ENCODE results near the gene ITLN1.

Gene ITLN1

DNA sequence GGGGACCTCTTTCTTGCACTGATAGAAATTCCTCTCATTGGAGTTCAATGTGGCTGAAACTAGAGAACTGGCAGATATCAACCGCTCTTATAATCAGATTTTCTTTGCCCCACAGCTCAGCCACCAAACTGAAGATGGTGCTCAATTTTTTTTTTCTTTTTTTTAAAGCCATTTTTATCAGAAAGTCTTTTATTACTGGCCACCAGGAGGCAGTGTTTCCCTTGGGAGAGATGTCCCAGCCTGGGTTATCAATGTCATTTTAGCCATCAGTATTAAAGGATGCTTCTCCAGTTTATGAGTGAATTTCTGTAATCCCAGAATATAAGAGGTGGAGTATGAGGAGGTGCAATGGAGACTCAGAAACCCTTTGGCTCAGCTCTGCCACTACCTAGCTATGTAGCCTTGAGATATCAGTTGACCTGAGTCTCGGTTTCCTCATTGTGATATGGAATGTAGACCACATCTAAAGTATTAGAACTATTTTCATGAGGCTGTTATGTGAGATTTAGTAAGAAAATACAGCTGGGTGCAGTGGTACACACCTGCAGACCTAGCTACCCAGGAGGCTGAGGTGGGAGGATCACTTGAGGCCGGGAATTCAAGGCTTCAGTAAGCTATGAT is 49.9 kb downstream of the ITLN1 start:
- Histone ChIP-seq H3K36me3 (ENCODE audit: low read depth) (no peaks in the 10 kb centered on the region), H3K4me3 (ENCODE audit: severe bottlenecking) (no peak overlapping the region), H3K27ac (ENCODE audit: poor library complexity, severe bottlenecking) (no peak overlapping the region), H3K9me3 (ENCODE audit: severe bottlenecking) (no peaks in the 10 kb centered on the region), H3K4me1 (ENCODE audit: insufficient read depth, poor library complexity, severe bottlenecking) (no peaks in the 10 kb centered on the region), H3K27me3 (ENCODE audit: insufficient read depth, poor library complexity, severe bottlenecking) (no peaks in the 10 kb centered on the region)
- ATAC-seq (ENCODE audit: low read depth) (no peak), DNase-seq (ENCODE audit: low spot score) (no peak)
- TF ChIP-seq, protein P1, sequence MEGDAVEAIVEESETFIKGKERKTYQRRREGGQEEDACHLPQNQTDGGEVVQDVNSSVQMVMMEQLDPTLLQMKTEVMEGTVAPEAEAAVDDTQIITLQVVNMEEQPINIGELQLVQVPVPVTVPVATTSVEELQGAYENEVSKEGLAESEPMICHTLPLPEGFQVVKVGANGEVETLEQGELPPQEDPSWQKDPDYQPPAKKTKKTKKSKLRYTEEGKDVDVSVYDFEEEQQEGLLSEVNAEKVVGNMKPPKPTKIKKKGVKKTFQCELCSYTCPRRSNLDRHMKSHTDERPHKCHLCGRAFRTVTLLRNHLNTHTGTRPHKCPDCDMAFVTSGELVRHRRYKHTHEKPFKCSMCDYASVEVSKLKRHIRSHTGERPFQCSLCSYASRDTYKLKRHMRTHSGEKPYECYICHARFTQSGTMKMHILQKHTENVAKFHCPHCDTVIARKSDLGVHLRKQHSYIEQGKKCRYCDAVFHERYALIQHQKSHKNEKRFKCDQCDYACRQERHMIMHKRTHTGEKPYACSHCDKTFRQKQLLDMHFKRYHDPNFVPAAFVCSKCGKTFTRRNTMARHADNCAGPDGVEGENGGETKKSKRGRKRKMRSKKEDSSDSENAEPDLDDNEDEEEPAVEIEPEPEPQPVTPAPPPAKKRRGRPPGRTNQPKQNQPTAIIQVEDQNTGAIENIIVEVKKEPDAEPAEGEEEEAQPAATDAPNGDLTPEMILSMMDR (IDR thresholded peaks at IDR 0.05; ENCODE audit: poor library complexity, severe bottlenecking) = peak; percentile 81

DNA sequence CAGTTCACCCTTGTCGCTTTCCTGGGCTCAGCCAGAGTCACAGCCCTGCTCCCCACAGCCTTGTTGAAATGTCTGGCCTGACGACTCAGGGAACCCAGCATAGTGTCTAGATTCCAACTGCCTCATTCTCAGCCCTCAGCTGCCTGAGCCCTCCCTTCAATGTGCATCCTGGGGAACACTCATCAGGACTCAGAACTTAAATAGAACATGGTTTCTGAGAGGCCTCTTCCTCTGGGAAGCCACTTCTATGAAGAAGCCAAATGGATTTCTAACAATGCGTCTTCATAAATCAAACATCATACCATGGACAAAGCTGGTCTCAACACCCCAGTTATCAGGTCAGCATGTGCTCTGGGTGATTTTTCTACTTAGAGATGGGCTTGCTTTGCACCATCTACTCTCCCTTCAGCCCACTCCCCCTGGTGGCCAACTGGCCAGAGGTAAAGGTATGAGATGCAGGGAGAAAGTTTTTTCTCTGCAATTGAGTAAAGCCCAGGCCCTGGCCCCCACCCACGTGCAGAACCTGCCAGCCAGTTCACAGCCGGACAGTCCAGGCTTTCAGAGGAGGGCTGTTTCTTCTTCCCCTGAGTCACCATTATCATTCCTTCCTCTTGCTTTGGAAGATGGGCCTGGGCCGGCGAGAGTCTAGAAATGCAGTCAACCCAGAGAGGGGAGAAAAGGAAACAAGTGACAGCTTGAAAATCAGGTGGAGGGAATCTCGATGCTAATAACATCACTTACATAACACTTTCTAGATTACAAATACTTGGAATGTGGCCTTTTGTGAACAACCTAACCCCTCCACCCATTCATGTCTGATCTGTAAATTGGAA is 54.4 kb downstream of the ITLN1 start:
- Histone ChIP-seq H3K9me3 (ENCODE audit: severe bottlenecking) (no peaks in the 10 kb centered on the region), H3K27me3 (ENCODE audit: insufficient read depth, poor library complexity, severe bottlenecking) (no peaks in the 10 kb centered on the region), H3K36me3 (ENCODE audit: low read depth) (no peaks in the 10 kb centered on the region), H3K27ac (ENCODE audit: poor library complexity, severe bottlenecking) (no peak overlapping the region), H3K4me3 (ENCODE audit: severe bottlenecking) (no peak overlapping the region), H3K4me1 (ENCODE audit: insufficient read depth, poor library complexity, severe bottlenecking) (peaks cover 12% of the 10 kb centered on the region)
- ATAC-seq (ENCODE audit: low read depth) (peak; percentile 84), DNase-seq (ENCODE audit: low spot score) (no peak)
- TF ChIP-seq, protein P1 (IDR thresholded peaks at IDR 0.05; ENCODE audit: poor library complexity, severe bottlenecking) = peak; percentile 78

DNA sequence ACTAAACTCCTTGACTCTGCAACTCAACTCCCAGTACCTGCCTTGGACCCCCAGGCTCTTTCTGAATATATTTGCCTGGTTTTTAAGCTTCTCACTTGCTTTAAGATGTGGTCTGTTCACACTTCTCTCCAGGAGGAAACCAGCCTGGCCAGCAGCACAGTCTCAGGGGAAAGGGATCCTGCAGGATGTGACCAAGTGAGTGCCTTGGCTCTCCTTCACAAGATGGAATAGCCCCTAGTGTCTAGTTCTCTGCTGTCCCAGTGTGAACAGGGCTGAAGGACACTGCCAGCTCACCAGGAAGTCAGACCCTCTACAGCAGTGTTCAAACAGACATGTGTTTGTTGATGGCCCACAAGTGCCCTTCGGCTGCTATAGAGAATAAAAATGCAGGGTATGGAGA is 55.2 kb downstream of the ITLN1 start:
- H3K27me3 ChIP-seq (ENCODE audit: insufficient read depth, poor library complexity, severe bottlenecking) = no peaks in the 10 kb centered on the region
- H3K4me1 ChIP-seq (ENCODE audit: insufficient read depth, poor library complexity, severe bottlenecking) = peaks cover 12% of the 10 kb centered on the region
- no peak for ATAC-seq (ENCODE audit: low read depth)
- TF ChIP-seq, protein P1 (IDR thresholded peaks at IDR 0.05; ENCODE audit: poor library complexity, severe bottlenecking) = no peak
- no peaks in the 10 kb centered on the region for H3K9me3 ChIP-seq (ENCODE audit: severe bottlenecking)
- no peak overlapping the region for H3K27ac ChIP-seq (ENCODE audit: poor library complexity, severe bottlenecking)
- no peak overlapping the region for H3K4me3 ChIP-seq (ENCODE audit: severe bottlenecking)
- H3K36me3 ChIP-seq (ENCODE audit: low read depth) = no peaks in the 10 kb centered on the region
- no peak for DNase-seq (ENCODE audit: low spot score)

DNA sequence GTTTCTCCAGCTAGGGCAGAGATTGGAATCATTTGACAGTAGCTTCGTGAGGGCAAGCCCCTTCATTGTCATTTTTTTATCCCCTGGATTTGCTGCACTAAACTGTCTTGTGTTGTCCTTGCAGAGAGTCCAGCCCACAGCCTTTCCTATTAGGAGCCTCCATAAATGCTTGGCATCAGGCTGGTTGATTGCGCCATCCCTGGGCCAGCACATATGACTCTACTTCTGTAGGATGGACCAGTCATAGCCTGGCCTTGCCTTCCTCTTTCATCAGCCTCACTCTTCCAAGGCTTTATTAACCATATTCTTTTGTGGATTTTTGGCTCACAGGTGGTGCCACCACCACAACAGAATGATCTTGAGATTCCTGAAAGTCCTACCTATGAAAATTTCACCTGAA is 57.6 kb downstream of the ITLN1 start:
- ATAC-seq (ENCODE audit: low read depth) = no peak
- TF ChIP-seq, protein P1 (IDR thresholded peaks at IDR 0.05; ENCODE audit: poor library complexity, severe bottlenecking) = no peak
- no peak overlapping the region for H3K27ac ChIP-seq (ENCODE audit: poor library complexity, severe bottlenecking)
- no peaks in the 10 kb centered on the region for H3K9me3 ChIP-seq (ENCODE audit: severe bottlenecking)
- no peaks in the 10 kb centered on the region for H3K27me3 ChIP-seq (ENCODE audit: insufficient read depth, poor library complexity, severe bottlenecking)
- peaks cover 12% of the 10 kb centered on the region for H3K4me1 ChIP-seq (ENCODE audit: insufficient read depth, poor library complexity, severe bottlenecking)
- H3K4me3 ChIP-seq (ENCODE audit: severe bottlenecking) = no peak overlapping the region
- no peaks in the 10 kb centered on the region for H3K36me3 ChIP-seq (ENCODE audit: low read depth)
- no peak for DNase-seq (ENCODE audit: low spot score)

DNA sequence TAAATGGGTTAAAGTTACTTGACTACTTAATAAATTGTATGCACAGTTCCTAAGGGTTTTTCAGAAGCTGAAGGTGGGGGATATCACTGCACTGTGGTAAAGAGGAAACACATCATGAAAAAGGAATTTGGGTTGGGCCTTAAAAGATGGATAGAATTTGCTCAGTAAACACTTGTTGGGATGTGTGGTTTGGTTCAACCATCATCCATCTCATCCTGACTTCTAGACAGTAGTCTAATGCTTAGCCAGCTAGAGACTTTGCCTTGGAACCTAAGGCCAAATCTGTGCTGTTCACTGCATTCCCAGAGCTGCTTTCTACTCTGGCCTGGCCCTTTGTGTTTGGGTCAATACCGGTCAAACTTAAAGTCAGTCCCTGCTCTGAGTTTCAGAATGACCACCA is 58.4 kb downstream of the ITLN1 start:
- TF ChIP-seq, protein P1 (IDR thresholded peaks at IDR 0.05; ENCODE audit: poor library complexity, severe bottlenecking) = no peak
- no peak for DNase-seq (ENCODE audit: low spot score)
- Histone ChIP-seq H3K36me3 (ENCODE audit: low read depth) (no peaks in the 10 kb centered on the region), H3K4me1 (ENCODE audit: insufficient read depth, poor library complexity, severe bottlenecking) (peaks cover 12% of the 10 kb centered on the region), H3K9me3 (ENCODE audit: severe bottlenecking) (no peaks in the 10 kb centered on the region), H3K4me3 (ENCODE audit: severe bottlenecking) (no peak overlapping the region), H3K27me3 (ENCODE audit: insufficient read depth, poor library complexity, severe bottlenecking) (no peaks in the 10 kb centered on the region), H3K27ac (ENCODE audit: poor library complexity, severe bottlenecking) (no peak overlapping the region)
- ATAC-seq (ENCODE audit: low read depth) = peak; percentile 66
